HG03175 (cell line): Measurements from ENCODE around the gene KLHL20.
"Not testable (repeated sequence)": the region's sequence is repeated elsewhere in the genome, so short reads cannot be mapped to it uniquely, and the experiment has no call there.

ENCODE experiments used
- ATAC-seq: cut with Tn5 transposase; IDR thresholded peaks from one replicate; pipeline ENCODE4 v1.9.1; 2021; ENCODE audit warnings: mild to moderate bottlenecking, moderate library complexity; ENCODE audit not compliant: unreplicated experiment

KLHL20 gene, protein sequence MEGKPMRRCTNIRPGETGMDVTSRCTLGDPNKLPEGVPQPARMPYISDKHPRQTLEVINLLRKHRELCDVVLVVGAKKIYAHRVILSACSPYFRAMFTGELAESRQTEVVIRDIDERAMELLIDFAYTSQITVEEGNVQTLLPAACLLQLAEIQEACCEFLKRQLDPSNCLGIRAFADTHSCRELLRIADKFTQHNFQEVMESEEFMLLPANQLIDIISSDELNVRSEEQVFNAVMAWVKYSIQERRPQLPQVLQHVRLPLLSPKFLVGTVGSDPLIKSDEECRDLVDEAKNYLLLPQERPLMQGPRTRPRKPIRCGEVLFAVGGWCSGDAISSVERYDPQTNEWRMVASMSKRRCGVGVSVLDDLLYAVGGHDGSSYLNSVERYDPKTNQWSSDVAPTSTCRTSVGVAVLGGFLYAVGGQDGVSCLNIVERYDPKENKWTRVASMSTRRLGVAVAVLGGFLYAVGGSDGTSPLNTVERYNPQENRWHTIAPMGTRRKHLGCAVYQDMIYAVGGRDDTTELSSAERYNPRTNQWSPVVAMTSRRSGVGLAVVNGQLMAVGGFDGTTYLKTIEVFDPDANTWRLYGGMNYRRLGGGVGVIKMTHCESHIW

DNA sequence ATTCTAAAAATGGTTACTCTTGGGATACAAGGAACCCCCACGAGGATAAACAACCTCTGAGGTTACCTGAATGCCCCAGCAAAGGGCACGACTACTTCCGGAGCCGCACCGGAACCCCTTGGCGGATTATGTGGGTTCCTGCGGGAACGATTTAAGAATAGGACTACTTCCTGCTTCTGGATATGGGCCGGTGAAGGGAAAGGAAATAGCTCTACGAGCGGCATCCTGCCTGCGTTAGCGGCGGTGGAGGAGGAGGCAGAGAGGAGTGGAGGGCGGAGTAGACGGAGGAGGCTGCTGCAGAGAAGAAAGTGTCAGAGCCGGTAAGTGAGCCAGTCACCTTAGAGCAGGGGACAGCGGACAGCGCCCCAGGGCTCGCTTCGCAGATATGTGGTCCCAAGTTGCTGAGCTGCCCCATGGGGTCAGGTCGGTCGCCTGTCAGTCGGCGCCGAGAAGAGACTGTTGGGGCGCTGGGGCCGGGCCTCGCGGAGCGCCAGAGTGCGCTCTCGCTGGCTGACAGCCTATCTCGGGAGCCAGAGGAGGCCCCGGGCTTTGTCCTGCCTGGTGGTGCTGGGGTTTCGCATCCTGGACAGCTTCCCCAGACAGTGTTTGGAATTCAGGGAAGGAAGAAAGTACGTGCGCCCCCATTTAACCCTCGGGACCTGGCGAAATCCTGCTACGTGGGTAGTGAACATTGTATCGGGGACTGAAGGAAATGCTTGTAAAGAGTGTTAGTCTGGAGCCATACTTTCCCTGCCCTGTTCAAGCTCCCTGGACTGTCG lies at the start of gene KLHL20:
Gene KLHL20 (plus strand): TSS at position 223 of the 779 bp plus-strand sequence. CDS start 1,063 bp downstream, outside the sequence.
- peak; percentile 96 for ATAC-seq

DNA sequence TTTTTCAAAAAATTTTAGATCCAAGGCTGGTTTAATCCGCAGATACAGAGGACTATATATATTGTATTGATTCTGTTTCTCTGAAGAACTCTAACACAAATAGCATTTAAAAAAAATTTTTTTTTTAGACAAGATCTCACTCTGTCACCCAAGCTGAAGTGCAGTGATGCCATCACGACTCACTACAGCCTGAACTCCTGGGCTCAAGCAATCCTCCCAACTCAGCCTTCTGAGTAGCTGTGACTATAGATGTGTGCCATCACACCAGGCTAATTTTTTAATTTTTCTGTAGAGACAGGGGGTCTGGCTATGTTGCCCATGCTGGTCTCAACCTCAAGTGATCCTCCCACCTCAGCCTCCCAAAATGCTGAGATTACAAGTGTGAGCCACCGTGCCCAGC lies 48.1 kb upstream of the KLHL20 start:
- ATAC-seq = no peak

DNA sequence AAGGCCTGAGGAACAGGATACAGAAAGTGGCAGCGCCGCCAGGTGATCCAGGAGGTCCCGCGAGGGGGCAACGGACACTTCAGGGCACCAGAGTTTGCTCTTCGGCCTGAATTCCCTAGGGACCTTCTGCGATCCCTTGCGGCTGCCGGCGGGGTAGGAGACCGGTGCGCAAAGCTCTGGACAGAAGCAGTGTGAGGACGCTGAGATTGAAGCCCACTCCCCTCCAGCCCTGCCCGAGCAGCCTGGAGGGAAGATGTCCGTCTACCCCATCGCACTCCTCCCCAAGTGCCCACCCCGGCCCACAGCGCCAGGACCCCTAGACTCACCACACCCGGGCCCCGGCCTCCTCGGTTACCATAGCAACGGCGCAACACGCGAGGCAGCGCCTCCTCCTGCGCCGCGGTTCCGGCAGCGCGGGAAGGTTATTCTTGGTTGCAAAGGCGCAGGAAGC lies 45.3 kb upstream of the KLHL20 start, which contains the start of gene ANKRD45:
Gene ANKRD45 (minus strand): TSS at position 361 of the 451 bp plus-strand sequence. CDS start 10,433 bp downstream, outside the sequence.
- peak; percentile 45 for ATAC-seq

DNA sequence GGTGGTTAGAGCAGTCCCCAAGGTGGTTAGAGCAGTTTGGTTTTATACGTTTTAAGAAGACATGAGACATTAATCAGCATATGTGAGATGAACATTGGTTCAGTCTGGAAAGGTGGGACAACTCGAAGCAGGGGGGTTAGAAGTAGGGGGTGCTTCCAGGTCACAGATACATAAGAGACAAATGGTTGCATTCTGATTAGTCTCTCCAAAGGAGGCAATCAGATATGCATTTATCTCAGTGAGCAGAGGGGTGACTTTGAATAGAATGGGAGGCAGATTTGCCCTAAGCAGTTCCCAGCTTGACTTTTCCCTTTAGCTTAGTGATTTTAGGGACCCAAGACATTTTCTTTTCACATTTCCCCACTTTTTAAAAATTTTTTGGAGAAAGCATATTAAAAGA lies 40.3 kb upstream of the KLHL20 start:
- ATAC-seq = not testable (repeated sequence)

DNA sequence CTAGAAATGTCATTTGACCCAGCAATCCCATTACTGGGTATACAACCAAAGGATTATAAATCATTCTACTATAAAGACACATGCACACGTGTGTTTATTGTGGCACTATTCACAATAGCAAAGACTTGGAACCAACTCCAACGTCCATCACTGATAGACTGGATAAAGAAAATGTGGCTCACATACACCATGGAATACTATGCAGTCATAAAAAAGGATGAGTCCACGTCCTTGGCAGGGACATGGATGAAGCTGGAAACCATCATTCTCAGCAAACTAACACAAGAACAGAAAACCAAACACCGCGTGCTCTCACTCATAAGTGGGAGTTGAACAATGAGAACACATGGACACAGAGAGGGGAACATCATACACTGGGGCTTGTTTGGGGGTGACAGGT lies 34.6 kb upstream of the KLHL20 start:
- not testable (repeated sequence) for ATAC-seq

DNA sequence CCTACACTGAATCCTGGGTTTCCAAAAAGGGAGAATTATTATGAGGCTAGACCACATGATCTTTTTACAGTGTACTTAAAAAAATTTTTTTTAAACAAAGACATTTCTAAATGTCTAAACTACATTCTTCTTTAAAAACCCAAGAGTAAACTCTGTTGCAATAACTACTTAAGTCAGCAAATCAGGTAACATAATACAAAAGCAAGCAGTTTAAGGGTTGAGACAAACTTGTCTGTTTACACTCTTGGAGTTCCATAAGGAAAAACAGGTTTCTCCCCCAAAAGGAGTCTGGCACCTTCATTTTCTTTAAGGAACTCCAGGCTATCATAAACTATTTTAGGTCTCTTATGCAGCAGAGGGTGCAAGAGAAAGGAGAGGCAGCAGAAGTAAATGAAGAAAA lies 32.6 kb upstream of the KLHL20 start:
- ATAC-seq = no peak

DNA sequence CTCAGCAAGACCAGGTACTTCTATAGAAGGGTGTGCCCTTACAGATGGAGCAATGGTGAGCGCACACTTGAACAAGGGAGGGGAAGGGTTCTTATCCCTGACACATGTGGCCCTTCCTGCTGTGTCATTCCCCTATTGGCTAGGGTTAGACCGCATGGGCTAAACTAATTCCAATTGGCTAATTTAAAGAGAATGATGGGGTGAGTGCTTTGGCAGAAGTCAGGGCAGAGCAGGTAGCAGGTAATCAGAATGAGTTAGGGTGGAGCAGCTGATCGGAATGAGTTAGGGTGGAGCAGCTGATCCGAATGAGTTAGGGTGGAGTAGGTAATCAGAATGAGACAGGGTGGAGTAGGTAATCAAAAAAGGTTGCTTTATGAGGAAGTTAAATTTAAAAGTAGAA lies 30.9 kb upstream of the KLHL20 start:
- ATAC-seq = not testable (repeated sequence)

DNA sequence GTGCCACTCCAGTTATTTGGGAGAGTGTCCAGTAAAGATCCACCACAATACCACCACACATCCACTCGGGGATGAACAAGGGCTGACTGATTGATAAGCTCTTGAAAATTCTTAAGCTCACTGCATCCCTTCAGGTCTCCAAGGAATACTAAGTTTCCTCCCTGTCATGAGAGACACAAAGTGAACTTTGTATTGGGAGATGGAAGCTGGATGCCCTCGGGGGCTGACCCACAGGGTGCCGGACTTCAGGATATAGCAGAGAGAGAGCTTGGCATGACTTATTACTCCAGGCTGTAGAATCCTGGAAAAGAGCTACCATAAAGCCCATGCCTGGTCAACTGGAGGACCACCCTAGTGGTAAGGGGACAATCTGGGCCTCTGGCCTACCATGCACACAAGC lies 29.7 kb upstream of the KLHL20 start:
- not testable (repeated sequence) for ATAC-seq

DNA sequence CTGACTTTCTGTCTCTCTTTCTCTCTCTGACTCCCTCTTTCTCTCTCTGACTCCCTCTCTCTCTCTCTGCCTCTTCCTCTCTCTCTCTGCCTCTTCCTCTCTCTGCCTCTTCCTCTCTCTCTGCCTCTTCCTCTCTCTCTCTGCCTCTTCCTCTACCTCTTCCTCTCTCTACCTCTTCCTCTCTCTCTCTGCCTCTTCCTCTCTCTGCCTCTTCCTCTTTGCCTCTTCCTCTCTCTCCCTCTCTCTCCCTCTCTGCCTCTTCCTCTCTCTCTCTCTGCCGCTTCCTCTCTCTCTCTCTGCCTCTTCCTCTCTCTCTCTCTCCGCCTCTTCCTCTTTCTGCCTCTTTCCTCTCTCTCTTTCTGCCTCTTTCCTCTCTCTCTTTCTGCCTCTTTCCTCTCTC lies 26.5 kb upstream of the KLHL20 start:
- ATAC-seq = no peak

DNA sequence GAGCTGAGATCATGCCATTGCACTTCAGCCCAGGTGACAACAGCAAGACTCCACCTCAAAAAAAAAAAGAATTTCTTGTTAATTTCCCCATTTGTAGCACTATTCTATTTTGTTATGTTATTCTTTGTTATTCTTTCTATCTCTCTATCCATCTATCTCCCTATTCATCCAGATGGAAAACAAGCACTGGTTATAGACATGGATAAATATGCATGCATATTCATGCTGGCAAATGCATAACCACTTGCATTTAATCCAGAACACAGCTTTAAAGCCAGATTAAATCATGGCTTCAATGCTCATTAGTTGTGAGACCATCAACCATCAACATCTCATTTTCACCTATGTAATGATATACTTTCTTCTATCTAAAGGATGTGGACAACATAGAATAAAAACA lies 21.5 kb upstream of the KLHL20 start:
- no peak for ATAC-seq

DNA sequence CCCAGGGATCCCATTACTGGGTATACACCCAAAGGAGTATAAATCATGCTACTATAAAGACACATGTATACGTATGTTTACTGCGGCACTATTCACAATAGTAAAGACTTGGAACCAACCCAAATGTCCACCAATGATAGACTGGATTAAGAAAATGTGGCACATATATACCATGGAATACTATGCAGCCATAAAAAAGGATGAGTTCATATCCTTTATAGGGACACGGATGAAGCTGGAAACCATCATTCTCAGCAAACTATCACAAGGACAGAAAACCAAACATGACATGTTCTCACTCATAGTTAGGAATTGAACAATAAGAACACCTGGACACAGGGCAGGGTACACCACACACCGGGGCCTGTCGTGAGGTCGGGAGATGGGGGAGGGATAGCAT lies 13.5 kb upstream of the KLHL20 start:
- ATAC-seq = not testable (repeated sequence)

DNA sequence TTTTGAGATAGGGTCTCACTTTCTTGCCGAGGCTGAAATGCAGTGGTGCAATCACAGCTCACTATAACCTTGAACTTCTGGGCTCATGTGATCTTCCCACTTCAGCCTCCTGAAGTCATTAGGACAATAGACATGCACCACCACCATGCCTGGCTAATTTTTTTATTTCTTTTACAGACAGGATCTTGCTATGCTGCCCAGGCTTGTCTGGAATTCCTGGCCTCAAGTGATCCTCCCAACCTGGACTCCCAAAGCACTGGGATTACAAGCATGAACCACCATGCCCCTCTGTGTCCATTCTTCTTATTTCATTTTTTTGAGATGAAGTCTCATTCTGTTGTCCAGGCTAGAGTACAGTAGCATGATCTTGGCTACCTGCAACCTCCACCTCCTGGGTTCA lies 12.0 kb upstream of the KLHL20 start:
- ATAC-seq = no peak

DNA sequence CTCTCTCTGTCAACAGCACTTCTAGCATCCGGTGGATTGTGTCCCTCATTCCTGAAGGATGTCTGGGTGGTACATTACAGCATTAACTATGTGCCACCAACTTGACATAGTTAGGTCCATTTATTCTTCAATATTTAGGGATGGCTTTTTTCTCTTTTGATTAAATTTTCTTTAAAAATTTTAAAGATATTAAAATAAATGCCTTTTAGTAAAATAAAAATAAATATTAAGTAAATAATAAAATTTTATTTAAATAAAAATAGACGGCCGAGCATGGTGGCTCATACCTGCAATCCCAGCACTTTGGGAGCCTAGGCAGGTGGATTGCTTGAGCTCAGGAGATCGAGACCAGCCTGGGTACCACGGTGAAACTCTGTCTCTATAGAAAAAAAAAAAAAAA lies 9.7 kb upstream of the KLHL20 start:
- no peak for ATAC-seq

DNA sequence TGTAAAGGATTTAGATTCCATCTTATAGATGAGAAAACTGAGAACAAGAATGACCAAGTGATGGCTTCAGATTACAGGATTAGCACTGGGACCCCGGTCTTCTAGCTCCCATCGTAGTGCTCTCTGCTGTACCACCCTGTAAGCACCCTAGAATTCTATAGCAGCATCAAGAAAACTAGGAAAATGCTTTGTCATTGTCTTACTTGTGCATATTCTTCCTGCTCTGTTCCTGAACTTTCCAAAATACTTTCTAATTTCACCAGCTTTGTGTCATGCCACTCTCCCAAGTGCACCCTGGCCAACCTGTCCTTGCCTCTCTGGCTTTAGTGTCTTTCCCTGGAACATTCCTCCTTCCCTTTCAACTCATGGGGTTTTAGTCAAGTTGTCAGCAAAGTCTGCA lies 6.0 kb upstream of the KLHL20 start:
- no peak for ATAC-seq

DNA sequence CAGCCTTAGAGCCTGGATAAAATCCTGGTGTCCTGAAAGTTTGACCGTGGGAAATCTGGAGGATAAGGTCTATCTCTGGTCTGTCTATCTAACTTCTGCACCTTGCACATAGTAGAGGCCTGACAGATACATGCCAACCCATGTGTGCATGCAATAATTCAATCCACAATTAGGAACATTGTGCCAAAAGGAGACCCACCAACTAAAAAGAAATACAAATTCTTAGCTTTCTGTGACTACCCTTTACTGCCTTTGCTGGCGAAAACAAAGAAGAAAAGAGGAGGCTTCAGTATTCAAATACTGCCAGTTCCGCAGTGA lies 381 bp upstream of the KLHL20 start:
- no peak for ATAC-seq

DNA sequence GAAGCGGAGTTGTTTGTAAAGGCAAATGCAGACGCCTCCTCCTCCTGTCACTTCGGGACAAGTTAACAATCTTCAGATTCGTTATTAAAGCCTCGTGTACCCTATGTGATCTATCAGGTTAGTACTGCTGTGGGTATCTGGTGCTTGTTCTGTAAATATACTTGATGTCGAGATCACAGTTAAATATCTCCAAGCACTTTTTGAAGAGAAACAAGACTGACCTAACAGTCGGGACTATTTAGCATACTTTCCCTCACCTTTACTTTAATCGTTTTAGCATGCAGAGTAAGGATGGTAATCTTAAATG lies 710 bp downstream of the KLHL20 start:
- no peak for ATAC-seq

DNA sequence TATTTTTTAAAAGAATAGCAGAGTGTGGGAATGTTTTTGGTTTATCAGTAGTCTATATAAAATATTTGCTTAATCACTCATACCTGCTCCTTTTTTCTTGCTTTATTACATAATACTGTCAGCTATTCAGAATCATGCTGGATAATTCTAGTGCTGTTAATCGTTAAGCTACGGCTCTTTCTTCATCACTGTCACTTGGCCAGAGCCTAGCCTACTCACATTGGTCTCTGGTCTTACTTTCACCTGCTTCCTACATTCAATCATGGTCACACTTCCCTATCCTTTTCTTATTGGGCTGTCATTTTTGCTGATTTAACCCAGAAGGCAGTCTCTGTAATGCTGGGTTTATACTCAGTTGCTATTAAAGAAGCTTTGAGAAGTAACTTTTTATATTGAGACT lies 2.5 kb downstream of the KLHL20 start:
- no peak for ATAC-seq

DNA sequence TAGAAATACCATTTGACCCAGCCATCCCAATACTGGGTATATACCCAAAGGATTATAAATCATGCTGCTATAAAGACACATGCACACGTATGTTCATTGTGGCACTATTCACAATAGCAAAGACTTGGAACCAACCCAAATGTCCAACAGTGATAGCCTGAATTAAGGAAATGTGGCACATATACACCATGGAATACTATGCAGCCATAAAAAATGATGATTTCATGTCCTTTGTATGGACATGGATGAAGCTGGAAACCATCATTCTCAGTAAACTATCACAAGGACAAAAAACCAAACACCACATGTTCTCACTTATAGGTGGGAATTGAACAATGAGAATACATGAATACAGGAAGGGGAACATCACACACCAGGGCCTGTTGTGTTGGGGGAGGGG lies 16.6 kb downstream of the KLHL20 start:
- not testable (repeated sequence) for ATAC-seq

DNA sequence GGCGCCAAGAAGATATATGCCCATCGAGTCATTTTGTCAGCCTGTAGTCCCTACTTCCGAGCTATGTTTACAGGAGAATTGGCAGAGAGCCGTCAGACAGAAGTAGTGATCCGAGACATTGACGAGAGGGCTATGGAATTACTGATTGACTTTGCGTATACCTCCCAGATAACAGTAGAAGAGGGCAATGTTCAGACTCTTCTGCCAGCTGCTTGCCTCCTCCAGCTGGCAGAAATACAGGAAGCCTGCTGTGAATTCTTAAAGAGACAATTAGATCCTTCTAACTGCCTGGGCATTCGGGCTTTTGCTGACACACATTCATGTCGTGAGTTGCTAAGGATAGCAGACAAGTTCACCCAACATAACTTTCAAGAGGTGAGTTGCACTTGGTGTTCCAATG lies 19.1 kb downstream of the KLHL20 start:
- no peak for ATAC-seq

DNA sequence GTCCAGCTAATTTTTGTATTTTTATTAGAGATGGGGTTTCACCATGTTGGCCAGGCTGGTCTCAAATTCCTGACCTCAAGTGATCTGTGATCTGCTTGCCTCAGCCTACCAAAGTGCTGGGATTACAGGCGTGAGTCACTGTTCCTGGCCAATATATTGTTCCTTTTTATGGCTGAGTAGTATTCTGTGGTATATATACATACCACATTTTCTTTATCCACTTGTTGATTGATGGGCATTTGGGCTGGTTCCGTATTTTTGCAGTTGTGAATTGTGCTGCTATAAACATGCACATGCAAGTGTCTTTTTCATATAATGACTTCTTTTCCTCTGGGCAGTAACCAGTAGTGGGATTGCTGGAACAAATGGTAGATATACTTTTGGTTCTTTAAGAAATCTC lies 21.3 kb downstream of the KLHL20 start:
- not testable (repeated sequence) for ATAC-seq

DNA sequence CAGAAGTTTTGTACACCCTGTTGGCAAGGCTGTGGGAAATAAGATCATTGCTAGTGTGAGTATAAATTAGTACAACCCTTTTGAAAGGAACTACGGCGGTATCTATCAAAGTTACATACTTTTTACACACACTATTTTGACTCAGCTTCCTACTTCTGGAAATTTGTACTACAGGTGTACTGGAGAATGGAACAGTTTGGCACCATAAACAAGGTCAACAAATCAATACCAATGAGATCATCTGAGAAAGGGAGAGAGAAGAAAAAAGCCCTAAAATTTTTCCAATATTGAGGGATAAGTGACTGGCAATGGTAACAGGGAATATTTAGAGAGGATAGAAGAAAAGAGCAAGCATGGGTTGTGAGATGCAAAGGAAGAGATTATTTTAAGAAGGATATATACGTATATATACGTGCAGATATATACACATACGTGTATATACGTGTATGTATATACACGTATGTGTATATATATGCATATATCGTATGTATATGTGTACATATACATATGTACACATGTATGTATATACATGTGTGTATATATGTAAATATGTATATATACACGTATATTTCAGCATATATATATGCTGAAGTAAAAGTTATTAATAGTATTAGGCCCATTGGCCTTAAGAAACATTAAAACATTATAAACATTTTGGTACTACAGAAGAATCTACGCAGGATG lies 27.6 kb downstream of the KLHL20 start:
- ATAC-seq = no peak
